Tibial artery (tissue), 4 donors: ENCODE data around the gene BACH1.

Source experiments
- DNase-seq, 2 donors: peaks; one replicate each; pipeline ENCODE4 v3.0.0-alpha.2; 2019
- H3K27ac ChIP-seq, 2 donors: fragments of 200-600 bp; sonication (generic) in 1 of 2; 1 replicate in 1 of 2; 2 replicates in 1 of 2; pipeline ENCODE4 v1.5.1; 2018 to 2019; ENCODE audit warnings: mild to moderate bottlenecking in 1 of 2
- H3K27me3 ChIP-seq, 2 donors: fragments of 200-600 bp; sonication (generic) in 1 of 2; one replicate each; pipeline versions ENCODE4 v1.5.1 to v1.6.0; 2016 to 2019
- H3K36me3 ChIP-seq, 3 donors: fragments of 200-600 bp; sonication (generic) in 2 of 3; one replicate each; pipeline ENCODE4 v1.5.1; 2016 to 2019; ENCODE audit warnings: mild to moderate bottlenecking in 2 of 3
- H3K4me1 ChIP-seq, 4 donors: fragments of 200-600 bp; sonication (generic) in 2 of 4; 1 replicate in 3 of 4; 2 replicates in 1 of 4; pipeline ENCODE4 v1.5.1; 2016 to 2019
- H3K4me3 ChIP-seq, 2 donors: fragments of 200-600 bp; sonication (generic) in 1 of 2; 1 replicate in 1 of 2; 2 replicates in 1 of 2; pipeline ENCODE4 v1.5.1; 2018 to 2019; ENCODE audit warnings: mild to moderate bottlenecking in 2 of 2
- H3K9me3 ChIP-seq, 3 donors: fragments of 200-600 bp; sonication (generic) in 1 of 3; one replicate each; pipeline ENCODE4 v1.5.1; 2016 to 2019
- intact Hi-C: fragments of 100-400 bp; cut with DNase I; formaldehyde crosslinking; loops from one replicate; pipeline ENCODE4 v1.15.0; 2023; ENCODE audit warnings: low total_unique reads
- TF ChIP-seq, protein P1 (sequence below), 2 experiments: fragments of 200-600 bp in 1 of 2; fragments of 450-650 bp in 1 of 2; IDR thresholded peaks; one replicate each; pipeline ENCODE4 v1.5.1; 2017 to 2019; ENCODE audit warnings: antibody characterized with exemption in 2 of 2, mild to moderate bottlenecking in 1 of 2, moderate library complexity in 1 of 2

Gene BACH1

GRCh38 chr21:29312981-29313380 lies 14.3 kb downstream of the BACH1 start:
- TF ChIP-seq, protein P1, sequence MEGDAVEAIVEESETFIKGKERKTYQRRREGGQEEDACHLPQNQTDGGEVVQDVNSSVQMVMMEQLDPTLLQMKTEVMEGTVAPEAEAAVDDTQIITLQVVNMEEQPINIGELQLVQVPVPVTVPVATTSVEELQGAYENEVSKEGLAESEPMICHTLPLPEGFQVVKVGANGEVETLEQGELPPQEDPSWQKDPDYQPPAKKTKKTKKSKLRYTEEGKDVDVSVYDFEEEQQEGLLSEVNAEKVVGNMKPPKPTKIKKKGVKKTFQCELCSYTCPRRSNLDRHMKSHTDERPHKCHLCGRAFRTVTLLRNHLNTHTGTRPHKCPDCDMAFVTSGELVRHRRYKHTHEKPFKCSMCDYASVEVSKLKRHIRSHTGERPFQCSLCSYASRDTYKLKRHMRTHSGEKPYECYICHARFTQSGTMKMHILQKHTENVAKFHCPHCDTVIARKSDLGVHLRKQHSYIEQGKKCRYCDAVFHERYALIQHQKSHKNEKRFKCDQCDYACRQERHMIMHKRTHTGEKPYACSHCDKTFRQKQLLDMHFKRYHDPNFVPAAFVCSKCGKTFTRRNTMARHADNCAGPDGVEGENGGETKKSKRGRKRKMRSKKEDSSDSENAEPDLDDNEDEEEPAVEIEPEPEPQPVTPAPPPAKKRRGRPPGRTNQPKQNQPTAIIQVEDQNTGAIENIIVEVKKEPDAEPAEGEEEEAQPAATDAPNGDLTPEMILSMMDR (IDR thresholded peaks at IDR 0.05), result no peak
- H3K4me1 ChIP-seq, result peaks cover 0 to 60% (median 16%) of the 10 kb centered on the region in 4 donors
- no peak for DNase-seq
- no peak overlapping the region for H3K27ac ChIP-seq
- H3K27me3 ChIP-seq, result no peaks in the 10 kb centered on the region
- H3K9me3 ChIP-seq, result no peaks in the 10 kb centered on the region
- intact Hi-C loops, result no loop called here
- H3K4me3 ChIP-seq, result no peak overlapping the region
- H3K36me3 ChIP-seq, result no peaks in the 10 kb centered on the region

DNA sequence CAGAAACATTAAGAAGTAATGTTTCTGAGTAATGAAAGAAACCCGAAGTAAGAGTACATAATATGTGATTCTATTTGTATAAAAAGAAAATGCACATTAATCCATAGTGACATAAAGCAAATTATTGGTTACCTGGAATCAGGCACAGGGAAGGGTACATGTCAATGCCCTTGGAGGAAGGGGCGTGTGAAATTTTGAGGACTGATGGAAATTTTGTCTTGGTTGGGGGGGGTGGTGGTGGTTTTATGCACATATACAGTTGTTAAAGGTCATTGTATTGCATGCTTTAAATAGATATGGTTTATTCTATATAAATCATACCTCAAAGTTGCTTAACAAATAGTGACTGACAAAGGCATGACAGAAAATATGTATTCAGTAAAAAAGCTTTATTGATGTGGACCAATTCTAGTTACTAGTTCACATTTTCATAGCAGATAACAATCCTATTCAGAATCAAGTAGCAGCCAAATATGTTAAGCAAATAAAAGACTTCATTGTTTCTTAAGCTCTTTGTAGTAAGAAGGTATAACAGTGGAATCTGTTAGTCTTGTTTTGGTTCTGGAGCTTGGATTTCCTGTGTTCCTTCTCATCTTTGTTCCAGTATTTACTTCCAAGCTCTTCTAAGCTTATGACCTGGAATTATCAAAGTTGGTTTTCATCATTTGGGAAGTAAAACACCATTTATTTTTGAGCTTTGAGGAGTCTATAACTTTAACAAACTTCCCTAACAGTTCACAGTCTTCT lies 15.1 kb downstream of the BACH1 start:
- TF ChIP-seq, protein P1 (IDR thresholded peaks at IDR 0.05), result no peak
- Histone ChIP-seq H3K27ac (no peak overlapping the region), H3K4me1 (peaks cover 0 to 60% (median 19%) of the 10 kb centered on the region in 4 donors), H3K4me3 (no peak overlapping the region), H3K9me3 (no peaks in the 10 kb centered on the region), H3K27me3 (no peaks in the 10 kb centered on the region), H3K36me3 (no peaks in the 10 kb centered on the region)
- intact Hi-C loops, result no loop called here
- no peak for DNase-seq

DNA sequence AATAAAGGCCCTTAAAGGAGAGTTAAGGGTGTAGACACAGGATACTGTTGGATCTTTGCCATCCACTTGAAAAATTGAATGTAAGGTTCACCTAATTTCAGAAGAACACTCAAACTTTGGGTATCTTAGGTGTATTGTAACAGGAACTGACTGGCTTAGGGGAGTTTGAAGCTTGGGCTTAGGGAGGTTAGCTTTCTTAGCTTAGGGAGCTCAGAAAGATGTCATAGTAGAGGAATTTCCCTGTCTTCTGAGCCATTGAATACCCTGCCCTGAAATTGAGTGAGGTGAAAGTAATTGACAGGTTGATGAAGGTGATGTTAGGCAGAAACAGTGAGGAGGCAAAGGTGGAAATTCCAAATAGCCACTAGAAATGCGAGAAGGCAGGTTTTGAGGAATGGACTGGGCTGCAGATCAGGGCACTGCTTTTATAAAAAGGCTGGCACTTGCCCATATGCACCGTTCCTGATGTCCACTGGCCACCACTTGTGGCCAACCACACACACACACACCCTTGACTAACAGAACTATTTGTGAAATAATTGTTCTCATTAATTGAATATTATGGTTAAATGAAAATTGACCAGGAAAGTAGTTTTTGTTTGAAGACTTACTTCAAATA lies 16.5 kb downstream of the BACH1 start:
- no peak overlapping the region for H3K4me3 ChIP-seq
- DNase-seq, result no peak
- TF ChIP-seq, protein P1 (IDR thresholded peaks at IDR 0.05), result no peak
- no peaks in the 10 kb centered on the region for H3K27me3 ChIP-seq
- H3K9me3 ChIP-seq, result no peaks in the 10 kb centered on the region
- peaks cover 0 to 68% (median 17%) of the 10 kb centered on the region in 4 donors for H3K4me1 ChIP-seq
- intact Hi-C loops, result no loop called here
- H3K27ac ChIP-seq, result no peak overlapping the region
- H3K36me3 ChIP-seq, result no peaks in the 10 kb centered on the region

- TF ChIP-seq, protein P1 (IDR thresholded peaks at IDR 0.05), result no peak
- H3K36me3 ChIP-seq, result peaks cover 0 to 2% (median under 1%) of the 10 kb centered on the region in 3 donors
- no peaks in the 10 kb centered on the region for H3K27me3 ChIP-seq
- DNase-seq, result no peak
- H3K9me3 ChIP-seq, result no peaks in the 10 kb centered on the region
- no peak overlapping the region for H3K27ac ChIP-seq
- intact Hi-C loops, result no loop called here
- H3K4me1 ChIP-seq, result peaks cover 0 to 68% (median 17%) of the 10 kb centered on the region in 4 donors
- H3K4me3 ChIP-seq, result no peak overlapping the region
These were observed 17.5 kb downstream of the BACH1 start for GRCh38 chr21:29316029-29316742.

GRCh38 chr21:29316806-29317205 lies 18.1 kb downstream of the BACH1 start:
- H3K4me1 ChIP-seq, result peaks cover 0 to 68% (median 17%) of the 10 kb centered on the region in 4 donors
- no peak overlapping the region for H3K4me3 ChIP-seq
- peaks cover 3 to 5% (median 3%) of the 10 kb centered on the region in 3 donors for H3K36me3 ChIP-seq
- intact Hi-C loops, result no loop called here
- TF ChIP-seq, protein P1 (IDR thresholded peaks at IDR 0.05), result no peak
- H3K9me3 ChIP-seq, result no peaks in the 10 kb centered on the region
- H3K27me3 ChIP-seq, result no peaks in the 10 kb centered on the region
- H3K27ac ChIP-seq, result no peak overlapping the region
- no peak for DNase-seq
